Spinal cord (tissue), 10 donors: Measurements from ENCODE around the gene KLHDC7B. TPM values are rescaled to one million over a fixed set of nuclear protein-coding genes. Genes with fewer than 3 reads are reported as not detected.

ENCODE experiments used
- DNase-seq, 6 donors: peaks; one replicate each; pipeline versions ENCODE4 v3.0.0 to v3.0.0-alpha.2; 2013 to 2015; ENCODE audit warnings: low spot score in 6 of 6, low read depth in 4 of 6
- H3K27ac ChIP-seq: one replicate; pipeline ENCODE4 v1.5.1; 2013; ENCODE audit warnings: low read depth, low read length, control low read depth
- H3K27me3 ChIP-seq: one replicate; pipeline ENCODE4 v1.6.1; 2013; ENCODE audit warnings: low read length; ENCODE audit not compliant: control insufficient read depth, insufficient read depth
- H3K36me3 ChIP-seq: one replicate; pipeline ENCODE4 v1.6.1; 2013; ENCODE audit warnings: low read length; ENCODE audit not compliant: control insufficient read depth, insufficient read depth
- H3K4me1 ChIP-seq: one replicate; pipeline ENCODE4 v1.6.1; 2013; ENCODE audit warnings: low read length; ENCODE audit not compliant: control insufficient read depth, insufficient read depth
- H3K4me3 ChIP-seq: one replicate; pipeline ENCODE4 v1.5.1; 2013; ENCODE audit warnings: low read depth, low read length, control low read depth
- H3K9me3 ChIP-seq: one replicate; pipeline ENCODE4 v1.6.1; 2013; ENCODE audit warnings: low read length; ENCODE audit not compliant: control insufficient read depth, insufficient read depth
- WGBS: methylation state at CpG from one replicate; pipeline ENCODE4 v1.1.5; 2013; ENCODE audit warnings: missing lambda C conversion rate; ENCODE audit not compliant: insufficient coverage; 5-methylcytosine and 5-hydroxymethylcytosine counted together
- polyA plus RNA-seq, 2 donors: library from polyadenylated mRNA; unstranded; fragments of 120-200 nt; gene quantifications; one replicate each; pipeline ENCODE4 v1.2.1, GENCODE V29; 2013; ENCODE audit not compliant: insufficient read length in 2 of 2
- total RNA-seq, 2 donors: library from RNA; depleted of rRNA in 1 of 2; stranded (reverse); fragments of 120-200 nt in 1 of 2; fragments of >200 nt in 1 of 2; gene quantifications; one replicate each; pipeline versions ENCODE4 v1.2.3 to v1.2.4, GENCODE V29; 2013 to 2014
- donor health status: healthy.

Gene KLHDC7B
- total and polyA plus RNA-seq, 4 donors, result 0.06 to 0.22 TPM; not detected in 2

DNA sequence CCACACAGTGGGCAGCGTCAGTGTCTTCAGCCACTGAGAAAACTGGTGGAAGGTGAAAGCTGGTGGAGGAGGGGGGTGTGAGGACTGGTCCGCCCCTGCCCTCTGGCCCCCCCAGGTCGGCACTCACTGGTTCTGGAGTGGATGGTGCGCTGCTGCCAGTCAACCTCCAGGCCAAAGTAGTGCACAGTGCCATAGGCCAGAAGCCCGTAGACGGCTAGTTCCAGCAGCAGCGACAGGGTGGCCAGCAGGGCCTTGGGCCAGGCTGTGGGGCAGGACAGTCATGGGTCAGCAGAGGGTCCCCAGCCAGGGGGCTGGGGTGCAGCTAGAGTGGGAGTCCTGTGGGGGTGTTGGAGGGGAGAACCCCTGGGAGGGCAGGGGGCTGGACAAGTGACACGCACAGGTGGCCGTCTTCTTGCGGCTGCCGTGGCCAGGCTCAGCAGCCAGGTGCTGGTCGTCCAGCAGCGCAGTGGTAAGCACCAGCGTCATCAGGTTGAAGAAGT, 40.4 kb upstream of the KLHDC7B start:
- 95% methylated on average over 14 of the region's 14 CpGs for WGBS
- no peak overlapping the region for H3K27ac ChIP-seq
- peaks cover 51% of the 10 kb centered on the region for H3K36me3 ChIP-seq
- no peak for DNase-seq
- peaks cover 26% of the 10 kb centered on the region for H3K4me1 ChIP-seq
- no peaks in the 10 kb centered on the region for H3K9me3 ChIP-seq
- no peaks in the 10 kb centered on the region for H3K27me3 ChIP-seq
- H3K4me3 ChIP-seq, result no peak overlapping the region

DNA sequence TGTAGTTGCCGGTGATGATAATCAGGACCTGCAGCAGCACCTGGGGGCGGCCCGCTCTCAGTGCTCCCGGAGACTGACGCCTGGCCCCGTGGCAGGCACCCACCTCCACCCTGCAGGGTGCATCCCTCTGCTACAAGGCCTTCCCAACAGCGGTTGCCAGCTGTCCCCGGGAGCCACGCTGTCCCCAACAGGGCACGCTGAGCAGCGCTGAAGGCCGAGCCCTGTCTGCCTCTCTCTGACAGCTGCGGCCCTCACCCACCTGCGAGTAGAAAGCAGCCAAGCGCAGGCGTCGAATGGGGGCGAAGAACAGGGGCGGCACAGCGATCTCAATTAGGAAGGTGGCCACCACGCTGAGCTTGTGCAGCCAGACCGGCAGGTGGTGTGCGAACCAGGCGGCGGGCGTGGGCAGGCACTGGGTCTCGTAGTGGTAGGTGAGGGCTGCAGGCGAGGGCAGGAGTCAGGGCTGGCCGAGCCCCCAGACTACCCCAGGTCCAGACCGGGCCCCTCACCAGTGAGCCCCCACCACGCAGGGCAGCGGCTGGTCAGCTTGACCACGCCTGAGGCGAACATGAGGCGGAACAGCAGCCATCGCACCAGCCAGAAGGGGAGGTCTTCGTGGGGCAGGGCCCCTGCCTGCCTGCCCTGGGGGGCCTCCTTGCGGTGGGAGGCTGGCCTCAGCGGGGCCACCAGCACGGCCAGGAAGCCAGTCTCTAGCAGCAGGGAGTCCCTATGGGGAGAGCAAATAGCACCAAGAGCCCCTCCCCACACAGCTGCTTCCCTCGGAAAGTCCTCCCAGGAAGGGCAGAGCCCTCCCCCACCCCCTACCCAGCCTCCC, 39.7 kb upstream of the KLHDC7B start:
- H3K27ac ChIP-seq, result no peak overlapping the region
- WGBS, result 91% methylated on average over 40 of the region's 41 CpGs
- peaks cover 54% of the 10 kb centered on the region for H3K36me3 ChIP-seq
- no peak overlapping the region for H3K4me3 ChIP-seq
- H3K9me3 ChIP-seq, result no peaks in the 10 kb centered on the region
- no peak for DNase-seq
- no peaks in the 10 kb centered on the region for H3K27me3 ChIP-seq
- H3K4me1 ChIP-seq, result peaks cover 26% of the 10 kb centered on the region

DNA sequence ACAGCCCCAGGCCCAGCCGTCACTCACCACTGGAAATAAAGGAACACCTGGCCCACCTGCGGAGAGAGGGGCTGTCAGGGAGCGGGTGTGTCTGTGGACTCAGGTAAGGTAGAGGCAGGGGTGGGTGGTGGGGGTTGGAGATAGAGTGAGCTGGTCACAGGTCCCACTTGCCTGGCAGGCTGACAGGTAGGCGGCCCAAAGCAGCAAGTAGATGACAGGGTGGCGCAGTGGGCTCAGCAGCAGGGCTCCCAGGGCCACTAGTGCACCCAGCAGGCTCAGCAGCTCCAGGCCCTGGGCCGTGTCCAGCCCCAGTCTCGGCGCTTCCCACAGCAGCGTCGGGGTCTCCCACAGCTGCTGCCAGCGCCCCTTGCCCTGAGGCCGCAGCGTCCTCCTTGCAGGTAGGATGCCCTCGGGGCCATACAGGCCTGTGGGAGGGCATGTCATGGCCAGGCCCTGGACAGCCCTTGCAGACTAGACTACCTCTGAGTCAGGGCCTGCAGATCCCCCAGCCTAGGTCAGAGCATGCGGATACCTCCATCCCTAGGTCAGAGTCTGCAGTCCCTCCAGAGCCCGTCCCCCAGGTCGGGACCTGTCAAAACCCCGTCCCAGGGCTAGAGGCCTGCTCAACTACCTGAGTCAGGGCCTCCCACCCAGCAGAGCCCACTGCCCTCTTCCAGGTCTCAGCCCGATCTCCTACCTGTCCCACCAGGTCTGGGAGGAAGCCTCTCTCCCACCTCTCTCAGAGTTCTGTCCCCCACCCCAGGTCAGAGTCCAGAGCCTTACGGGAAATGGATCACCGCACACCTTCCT, 38.9 kb upstream of the KLHDC7B start:
- Histone ChIP-seq H3K9me3 (no peaks in the 10 kb centered on the region), H3K4me1 (peaks cover 26% of the 10 kb centered on the region), H3K27ac (peak overlapping the region; percentile 76), H3K27me3 (no peaks in the 10 kb centered on the region), H3K36me3 (peaks cover 59% of the 10 kb centered on the region), H3K4me3 (peak overlapping the region; percentile 92)
- DNase-seq, result peak in 1 of 6 donors; percentile 30
- 35% methylated on average over 20 of the region's 21 CpGs for WGBS

DNA sequence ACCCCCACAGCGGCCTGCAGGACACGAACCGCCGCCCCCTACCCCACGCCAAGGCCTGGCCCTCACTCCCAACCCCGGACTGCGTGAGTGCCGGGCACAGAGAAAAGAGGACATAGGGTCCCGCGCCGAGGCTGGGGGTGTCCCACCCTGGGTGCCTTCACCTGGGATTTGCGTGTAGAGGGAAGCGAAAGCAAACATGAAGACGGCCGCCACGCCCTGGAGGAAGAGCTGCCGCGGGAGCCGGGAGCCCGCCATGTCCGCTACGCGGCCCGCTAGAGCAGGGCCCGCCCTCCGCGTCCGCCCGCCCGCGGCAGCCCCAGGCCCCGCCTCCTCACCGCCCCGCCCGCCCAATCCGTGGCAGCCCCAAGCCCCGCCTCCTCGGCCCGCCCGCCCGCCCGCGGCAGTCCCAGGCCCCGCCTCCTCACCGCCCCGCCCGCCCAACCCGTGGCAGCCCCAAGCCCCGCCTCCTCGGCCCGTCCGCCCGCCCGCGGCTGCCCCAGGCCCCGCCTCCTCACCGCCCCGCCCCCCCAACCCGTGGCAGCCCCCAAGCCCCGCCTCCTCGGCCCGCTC, 38.2 kb upstream of the KLHDC7B start, which contains the start of gene LMF2:
Gene LMF2, minus strand, starts transcription at position 282 of the 570 bp plus-strand sequence. Its CDS starts 27 bp downstream, at position 255.
- peaks cover 22% of the 10 kb centered on the region for H3K4me1 ChIP-seq
- no peak for DNase-seq
- H3K27ac ChIP-seq, result peak within 1 kb of the TSS; percentile 87
- H3K36me3 ChIP-seq, result peaks cover 58% of the 10 kb centered on the region
- no peaks in the 10 kb centered on the region for H3K9me3 ChIP-seq
- WGBS, result 0% methylated on average over 36 of the region's 62 CpGs
- H3K4me3 ChIP-seq, result peak within 1 kb of the TSS; percentile 92
- no peaks in the 10 kb centered on the region for H3K27me3 ChIP-seq

DNA sequence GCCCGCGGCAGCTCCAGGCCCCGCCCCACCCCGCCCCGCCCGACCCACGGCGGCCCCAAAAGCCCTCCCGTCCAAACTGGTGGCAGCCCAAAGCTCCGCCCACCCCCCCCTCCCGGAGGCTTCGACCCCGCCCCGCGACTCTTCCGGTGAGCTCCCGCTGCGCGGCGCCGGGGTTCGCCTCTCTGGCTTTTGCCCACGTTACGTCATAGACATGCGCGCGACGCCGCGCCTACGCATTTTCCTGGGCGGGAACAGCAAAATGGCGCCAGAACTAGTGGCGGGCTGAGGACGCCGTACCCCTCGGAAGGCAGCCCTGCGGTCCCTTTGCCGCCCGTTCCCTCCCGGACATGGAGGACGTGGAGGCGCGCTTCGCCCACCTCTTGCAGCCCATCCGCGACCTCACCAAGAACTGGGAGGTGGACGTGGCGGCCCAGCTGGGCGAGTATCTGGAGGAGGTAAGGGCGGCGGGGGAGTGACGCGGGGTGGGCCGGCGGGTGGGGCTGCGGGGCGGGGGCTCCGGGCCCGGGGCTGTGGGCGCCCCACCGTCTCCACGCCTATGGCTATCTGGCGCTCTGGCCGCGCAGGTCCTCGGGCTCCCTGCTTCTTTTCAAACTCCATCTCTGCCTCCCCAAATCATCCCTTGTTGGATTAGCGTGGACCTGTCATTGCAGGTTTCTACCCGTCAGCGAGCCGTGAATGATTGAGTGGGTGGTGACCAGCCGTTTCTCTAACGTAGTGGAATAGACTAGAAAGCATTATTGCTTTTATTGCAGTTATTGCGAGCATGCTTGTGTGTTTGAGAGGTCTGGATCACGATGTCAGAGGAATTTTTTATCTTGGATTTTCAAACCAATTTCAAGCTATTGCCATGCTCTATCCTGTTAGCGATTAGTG, 37.5 kb upstream of the KLHDC7B start, which contains the start of gene NCAPH2:
Gene NCAPH2, plus strand, starts transcription at position 234 of the 894 bp plus-strand sequence. Its CDS starts 114 bp downstream, at position 348.
- no peaks in the 10 kb centered on the region for H3K27me3 ChIP-seq
- peaks cover 55% of the 10 kb centered on the region for H3K36me3 ChIP-seq
- H3K9me3 ChIP-seq, result no peaks in the 10 kb centered on the region
- peak within 1 kb of the TSS; percentile 87 for H3K27ac ChIP-seq
- under 1% methylated on average over 61 of the region's 76 CpGs for WGBS
- peak; percentile 90 to 99 (median 97) for DNase-seq
- peaks cover 16% of the 10 kb centered on the region for H3K4me1 ChIP-seq
- peak within 1 kb of the TSS; percentile 92 for H3K4me3 ChIP-seq

DNA sequence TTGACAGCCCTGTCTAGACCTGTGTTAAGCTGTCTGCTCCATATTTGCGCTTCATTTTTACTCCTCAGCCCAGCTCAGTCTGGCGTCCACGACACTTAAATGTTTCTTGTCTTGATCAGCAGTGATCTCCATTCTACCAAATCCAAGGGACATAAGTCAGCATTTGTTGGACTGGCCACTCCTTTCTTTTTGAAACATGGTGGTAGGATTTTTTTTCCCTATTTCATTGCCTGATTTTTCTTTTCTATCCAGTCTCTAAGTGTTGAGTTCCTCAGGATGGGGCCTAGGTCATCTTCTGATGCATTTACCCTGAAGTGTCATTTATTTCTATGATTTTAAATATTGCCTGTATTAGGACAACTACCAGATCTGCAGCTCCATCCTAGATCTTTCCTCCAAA, 36.8 kb upstream of the KLHDC7B start:
- WGBS, result 10% methylated on average over 3 of the region's 3 CpGs
- Histone ChIP-seq H3K27ac (peak overlapping the region; percentile 87), H3K27me3 (no peaks in the 10 kb centered on the region), H3K9me3 (no peaks in the 10 kb centered on the region), H3K4me3 (peak overlapping the region; percentile 73), H3K36me3 (peaks cover 50% of the 10 kb centered on the region), H3K4me1 (peaks cover 16% of the 10 kb centered on the region)
- no peak for DNase-seq

DNA sequence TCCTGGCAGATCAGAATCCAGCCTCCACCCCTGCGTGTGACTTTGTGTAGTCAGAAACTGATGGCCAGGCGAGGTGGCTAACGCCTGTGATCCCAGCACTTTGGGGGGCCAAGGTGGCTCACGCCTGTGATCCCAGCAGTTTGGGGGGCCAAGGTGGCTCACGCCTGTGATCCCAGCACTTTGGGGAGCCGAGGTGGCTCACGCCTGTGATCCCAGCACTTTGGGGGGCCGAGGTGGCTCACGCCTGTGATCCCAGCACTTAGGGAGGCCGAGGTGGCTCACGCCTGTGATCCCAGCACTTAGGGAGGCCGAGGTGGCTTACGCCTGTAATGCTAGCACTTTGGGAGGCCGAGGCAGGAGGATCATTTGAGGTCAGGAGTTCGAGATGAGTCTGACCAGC, 32.5 kb upstream of the KLHDC7B start:
- DNase-seq, result no peak
- peaks cover 55% of the 10 kb centered on the region for H3K36me3 ChIP-seq
- no peak overlapping the region for H3K4me3 ChIP-seq
- no peaks in the 10 kb centered on the region for H3K4me1 ChIP-seq
- WGBS, result 98% methylated on average over 15 of the region's 15 CpGs
- H3K9me3 ChIP-seq, result no peaks in the 10 kb centered on the region
- no peaks in the 10 kb centered on the region for H3K27me3 ChIP-seq
- no peak overlapping the region for H3K27ac ChIP-seq

DNA sequence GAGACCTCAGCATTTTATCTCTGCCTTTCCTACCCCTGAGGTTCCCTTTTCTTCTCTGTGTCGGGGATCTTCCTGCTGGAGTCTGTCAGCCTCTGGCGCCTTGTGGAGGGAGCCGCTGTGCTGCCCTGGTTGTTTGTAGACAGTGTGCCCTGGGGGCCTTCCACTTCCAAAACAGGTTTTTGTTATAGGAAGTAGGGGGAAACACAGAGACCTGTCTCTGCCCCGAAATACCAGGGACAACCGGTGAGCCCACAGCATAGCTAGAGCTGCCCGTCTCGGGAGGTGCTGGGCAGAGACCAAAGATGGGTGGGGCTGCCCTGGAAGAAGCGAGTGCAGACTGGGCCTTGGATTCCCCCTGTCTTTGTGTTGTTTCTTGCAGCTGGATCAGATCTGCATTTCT, 29.6 kb upstream of the KLHDC7B start:
- Histone ChIP-seq H3K9me3 (no peaks in the 10 kb centered on the region), H3K27ac (no peak overlapping the region), H3K4me1 (no peaks in the 10 kb centered on the region), H3K27me3 (no peaks in the 10 kb centered on the region), H3K4me3 (no peak overlapping the region), H3K36me3 (peaks cover 78% of the 10 kb centered on the region)
- no peak for DNase-seq
- 87% methylated on average over 5 of the region's 8 CpGs for WGBS
